ENCODE measurements around the gene AKR1B1.
A peak's percentile ranks its signal among the peaks of the same experiment; 100 is the strongest.

AKR1B1 gene

GRCh38 chr7:134429481-134429880 is 29.4 kb downstream of the AKR1B1 start:
- H3K4me2 ChIP-seq (ENCODE audit: low read length), result no peak overlapping the region
- no peaks in the 10 kb centered on the region for H3K36me3 ChIP-seq (ENCODE audit: insufficient read depth, low read length)
- H3K9ac ChIP-seq (ENCODE audit: low read depth, low read length), result no peak overlapping the region
- no peaks in the 10 kb centered on the region for H3K9me3 ChIP-seq (replicated peaks; ENCODE audit: low read length)
- H3K27me3 ChIP-seq (ENCODE audit: control insufficient read depth, insufficient read depth, low read length), result no peaks in the 10 kb centered on the region
- peaks cover 15% of the 10 kb centered on the region for H3K4me1 ChIP-seq (ENCODE audit: control insufficient read depth, insufficient read depth, low read length)
- no peak overlapping the region for H3K4me3 ChIP-seq (ENCODE audit: low read length)

- Histone ChIP-seq H3K9ac (ENCODE audit: low read depth, low read length) (no peak overlapping the region), H3K4me3 (ENCODE audit: low read length) (no peak overlapping the region), H3K27me3 (ENCODE audit: control insufficient read depth, insufficient read depth, low read length) (no peaks in the 10 kb centered on the region), H3K4me1 (ENCODE audit: control insufficient read depth, insufficient read depth, low read length) (peaks cover 15% of the 10 kb centered on the region), H3K4me2 (ENCODE audit: low read length) (no peak overlapping the region), H3K9me3 (replicated peaks; ENCODE audit: low read length) (no peaks in the 10 kb centered on the region), H3K36me3 (ENCODE audit: insufficient read depth, low read length) (no peaks in the 10 kb centered on the region)
Measured at GRCh38 chr7:134428942-134429341, 30.0 kb downstream of the AKR1B1 start.

- Histone ChIP-seq H3K9ac (ENCODE audit: low read depth, low read length) (no peak overlapping the region), H3K4me1 (ENCODE audit: control insufficient read depth, insufficient read depth, low read length) (peaks cover 12% of the 10 kb centered on the region), H3K4me3 (ENCODE audit: low read length) (no peak overlapping the region), H3K4me2 (ENCODE audit: low read length) (no peak overlapping the region), H3K9me3 (replicated peaks; ENCODE audit: low read length) (no peaks in the 10 kb centered on the region), H3K27me3 (ENCODE audit: control insufficient read depth, insufficient read depth, low read length) (no peaks in the 10 kb centered on the region), H3K36me3 (ENCODE audit: insufficient read depth, low read length) (no peaks in the 10 kb centered on the region)
Measured at GRCh38 chr7:134427896-134428295, 31.0 kb downstream of the AKR1B1 start.

GRCh38 chr7:134425777-134426176 is 33.1 kb downstream of the AKR1B1 start:
- Histone ChIP-seq H3K4me1 (ENCODE audit: control insufficient read depth, insufficient read depth, low read length) (peaks cover 12% of the 10 kb centered on the region), H3K9ac (ENCODE audit: low read depth, low read length) (no peak overlapping the region), H3K4me2 (ENCODE audit: low read length) (no peak overlapping the region), H3K9me3 (replicated peaks; ENCODE audit: low read length) (no peaks in the 10 kb centered on the region), H3K36me3 (ENCODE audit: insufficient read depth, low read length) (no peaks in the 10 kb centered on the region), H3K4me3 (ENCODE audit: low read length) (no peak overlapping the region), H3K27me3 (ENCODE audit: control insufficient read depth, insufficient read depth, low read length) (no peaks in the 10 kb centered on the region)

- H3K9me3 ChIP-seq (replicated peaks; ENCODE audit: low read length), result no peaks in the 10 kb centered on the region
- H3K9ac ChIP-seq (ENCODE audit: low read depth, low read length), result no peak overlapping the region
- no peaks in the 10 kb centered on the region for H3K27me3 ChIP-seq (ENCODE audit: control insufficient read depth, insufficient read depth, low read length)
- no peak overlapping the region for H3K4me2 ChIP-seq (ENCODE audit: low read length)
- H3K4me3 ChIP-seq (ENCODE audit: low read length), result no peak overlapping the region
- H3K36me3 ChIP-seq (ENCODE audit: insufficient read depth, low read length), result no peaks in the 10 kb centered on the region
- H3K4me1 ChIP-seq (ENCODE audit: control insufficient read depth, insufficient read depth, low read length), result peaks cover 19% of the 10 kb centered on the region
Measured at GRCh38 chr7:134422638-134423037, 36.3 kb downstream of the AKR1B1 start.

GRCh38 chr7:134422008-134422407 is 36.9 kb downstream of the AKR1B1 start:
- no peak overlapping the region for H3K4me3 ChIP-seq (ENCODE audit: low read length)
- no peaks in the 10 kb centered on the region for H3K36me3 ChIP-seq (ENCODE audit: insufficient read depth, low read length)
- H3K9ac ChIP-seq (ENCODE audit: low read depth, low read length), result no peak overlapping the region
- no peaks in the 10 kb centered on the region for H3K9me3 ChIP-seq (replicated peaks; ENCODE audit: low read length)
- H3K27me3 ChIP-seq (ENCODE audit: control insufficient read depth, insufficient read depth, low read length), result no peaks in the 10 kb centered on the region
- H3K4me2 ChIP-seq (ENCODE audit: low read length), result no peak overlapping the region
- peaks cover 19% of the 10 kb centered on the region for H3K4me1 ChIP-seq (ENCODE audit: control insufficient read depth, insufficient read depth, low read length)

GRCh38 chr7:134420424-134421125 is 38.3 kb downstream of the AKR1B1 start:
- Histone ChIP-seq H3K9me3 (replicated peaks; ENCODE audit: low read length) (no peaks in the 10 kb centered on the region), H3K4me3 (ENCODE audit: low read length) (no peak overlapping the region), H3K36me3 (ENCODE audit: insufficient read depth, low read length) (no peaks in the 10 kb centered on the region), H3K27me3 (ENCODE audit: control insufficient read depth, insufficient read depth, low read length) (no peaks in the 10 kb centered on the region), H3K4me1 (ENCODE audit: control insufficient read depth, insufficient read depth, low read length) (peaks cover 19% of the 10 kb centered on the region), H3K9ac (ENCODE audit: low read depth, low read length) (no peak overlapping the region), H3K4me2 (ENCODE audit: low read length) (peak overlapping the region; percentile 9)

- H3K27me3 ChIP-seq (ENCODE audit: control insufficient read depth, insufficient read depth, low read length), result no peaks in the 10 kb centered on the region
- H3K4me1 ChIP-seq (ENCODE audit: control insufficient read depth, insufficient read depth, low read length), result peaks cover 19% of the 10 kb centered on the region
- H3K36me3 ChIP-seq (ENCODE audit: insufficient read depth, low read length), result no peaks in the 10 kb centered on the region
- no peak overlapping the region for H3K4me2 ChIP-seq (ENCODE audit: low read length)
- no peak overlapping the region for H3K4me3 ChIP-seq (ENCODE audit: low read length)
- no peaks in the 10 kb centered on the region for H3K9me3 ChIP-seq (replicated peaks; ENCODE audit: low read length)
- no peak overlapping the region for H3K9ac ChIP-seq (ENCODE audit: low read depth, low read length)
Measured at GRCh38 chr7:134419875-134420274, 39.0 kb downstream of the AKR1B1 start.

- peaks cover 5% of the 10 kb centered on the region for H3K27me3 ChIP-seq (ENCODE audit: control insufficient read depth, insufficient read depth, low read length)
- H3K9me3 ChIP-seq (replicated peaks; ENCODE audit: low read length), result no peaks in the 10 kb centered on the region
- H3K4me1 ChIP-seq (ENCODE audit: control insufficient read depth, insufficient read depth, low read length), result peaks cover 19% of the 10 kb centered on the region
- H3K4me2 ChIP-seq (ENCODE audit: low read length), result no peak overlapping the region
- H3K9ac ChIP-seq (ENCODE audit: low read depth, low read length), result no peak overlapping the region
- no peaks in the 10 kb centered on the region for H3K36me3 ChIP-seq (ENCODE audit: insufficient read depth, low read length)
- no peak overlapping the region for H3K4me3 ChIP-seq (ENCODE audit: low read length)
Measured at GRCh38 chr7:134419085-134419484, 39.8 kb downstream of the AKR1B1 start.

GRCh38 chr7:134415700-134416099 is 43.2 kb downstream of the AKR1B1 start:
- Histone ChIP-seq H3K27me3 (ENCODE audit: control insufficient read depth, insufficient read depth, low read length) (peaks cover 8% of the 10 kb centered on the region), H3K9ac (ENCODE audit: low read depth, low read length) (no peak overlapping the region), H3K36me3 (ENCODE audit: insufficient read depth, low read length) (no peaks in the 10 kb centered on the region), H3K4me3 (ENCODE audit: low read length) (no peak overlapping the region), H3K9me3 (replicated peaks; ENCODE audit: low read length) (no peaks in the 10 kb centered on the region), H3K4me1 (ENCODE audit: control insufficient read depth, insufficient read depth, low read length) (peaks cover 7% of the 10 kb centered on the region), H3K4me2 (ENCODE audit: low read length) (no peak overlapping the region)

GRCh38 chr7:134414109-134414508 is 44.8 kb downstream of the AKR1B1 start:
- peaks cover 8% of the 10 kb centered on the region for H3K27me3 ChIP-seq (ENCODE audit: control insufficient read depth, insufficient read depth, low read length)
- no peaks in the 10 kb centered on the region for H3K36me3 ChIP-seq (ENCODE audit: insufficient read depth, low read length)
- H3K9me3 ChIP-seq (replicated peaks; ENCODE audit: low read length), result no peaks in the 10 kb centered on the region
- H3K4me2 ChIP-seq (ENCODE audit: low read length), result no peak overlapping the region
- no peak overlapping the region for H3K9ac ChIP-seq (ENCODE audit: low read depth, low read length)
- no peak overlapping the region for H3K4me3 ChIP-seq (ENCODE audit: low read length)
- H3K4me1 ChIP-seq (ENCODE audit: control insufficient read depth, insufficient read depth, low read length), result no peaks in the 10 kb centered on the region

GRCh38 chr7:134407311-134407710 is 51.6 kb downstream of the AKR1B1 start:
- Histone ChIP-seq H3K36me3 (ENCODE audit: insufficient read depth, low read length) (no peaks in the 10 kb centered on the region), H3K4me1 (ENCODE audit: control insufficient read depth, insufficient read depth, low read length) (no peaks in the 10 kb centered on the region), H3K9ac (ENCODE audit: low read depth, low read length) (no peak overlapping the region), H3K4me2 (ENCODE audit: low read length) (no peak overlapping the region), H3K9me3 (replicated peaks; ENCODE audit: low read length) (no peaks in the 10 kb centered on the region), H3K27me3 (ENCODE audit: control insufficient read depth, insufficient read depth, low read length) (peaks cover 26% of the 10 kb centered on the region), H3K4me3 (ENCODE audit: low read length) (no peak overlapping the region)

Measured in skeletal muscle satellite cell (primary cell).